ENCODE data around the gene ADARB1. TPM values are rescaled to one million over a fixed set of nuclear protein-coding genes. Genes with fewer than 3 reads are reported as not detected.

Gene ADARB1
- total RNA-seq, 5 donors from 2014 or later (not counting 1 experiment from before 2014, with no cell fraction given): 39.7 to 50.3 (median 44.5) TPM

DNA sequence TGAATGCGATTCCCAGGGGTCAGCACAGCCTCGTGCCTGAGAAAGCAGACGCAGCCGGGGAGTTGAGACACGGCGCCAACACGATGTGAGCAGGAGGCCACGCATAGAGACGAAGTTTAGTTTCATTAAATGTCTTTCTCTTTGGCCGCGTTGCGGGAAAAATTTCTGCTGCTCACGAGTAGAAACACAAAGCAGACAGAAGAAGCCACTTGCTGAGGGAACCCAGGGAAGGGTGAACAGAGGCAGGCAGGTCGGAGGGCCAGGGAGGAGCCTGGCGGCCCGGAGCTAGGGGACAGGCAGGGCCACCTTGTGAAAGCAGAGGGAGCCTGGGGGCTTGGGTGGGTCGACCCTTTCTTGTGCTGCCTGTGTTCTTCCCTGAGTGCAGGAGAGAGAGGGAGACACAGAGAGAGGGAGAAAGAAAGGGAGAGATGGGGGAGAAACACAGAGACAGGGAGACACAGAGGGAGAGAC lies 180.1 kb downstream of the ADARB1 start:
- Histone ChIP-seq H3K9me3 (no peaks in the 10 kb centered on the region), H3K4me1 (ENCODE audit: control insufficient read depth in 1 of 2, extremely low read depth in 1 of 2, insufficient read depth in 2 of 2, low read length in 2 of 2) (peaks cover 0 to 31% of the 10 kb centered on the region in 2 experiments), H3K27ac (ENCODE audit: low read length) (no peak overlapping the region), H3K4me3 (ENCODE audit: control insufficient read depth in 1 of 2, extremely low read depth in 1 of 2, low read length in 1 of 2) (no peak overlapping the region), H3K36me3 (ENCODE audit: control insufficient read depth in 2 of 2, extremely low read depth in 1 of 2, insufficient read depth in 1 of 2, low read length in 1 of 2) (no peaks in the 10 kb centered on the region), H3K27me3 (replicated peaks in 1 of 2; ENCODE audit: control insufficient read depth in 2 of 2, extremely low read depth in 1 of 2, insufficient read depth in 2 of 2, low read length in 1 of 2) (peaks cover 0 to 62% of the 10 kb centered on the region in 2 experiments)
- DNase-seq (no peak), ATAC-seq (replicated peaks in 1 of 4) (no peak)
- Mint-ChIP-seq H3K4me1 (peaks cover 5 to 15% (median 10%) of the 10 kb centered on the region in 3 donors), H3K27me3 (peaks cover 4 to 15% of the 10 kb centered on the region in 2 donors), H3K27ac (no peak overlapping the region), H3K36me3 (no peaks in the 10 kb centered on the region), H3K9me3 (no peaks in the 10 kb centered on the region), H3K4me3 (peak overlapping the region in 1 of 3 donors; percentile 64)
- CTCF ChIA-PET: interaction anchor here in 1 of 2 donors (0.6 kb wide), 1 partner anchor 54 kb away, joined by 6 read pairs; no protein-coding TSS in a partner anchor
- POLR2A ChIA-PET: no interaction called here
- 96% methylated on average over 15 of the region's 17 CpGs for WGBS (ENCODE audit: insufficient coverage)

DNA sequence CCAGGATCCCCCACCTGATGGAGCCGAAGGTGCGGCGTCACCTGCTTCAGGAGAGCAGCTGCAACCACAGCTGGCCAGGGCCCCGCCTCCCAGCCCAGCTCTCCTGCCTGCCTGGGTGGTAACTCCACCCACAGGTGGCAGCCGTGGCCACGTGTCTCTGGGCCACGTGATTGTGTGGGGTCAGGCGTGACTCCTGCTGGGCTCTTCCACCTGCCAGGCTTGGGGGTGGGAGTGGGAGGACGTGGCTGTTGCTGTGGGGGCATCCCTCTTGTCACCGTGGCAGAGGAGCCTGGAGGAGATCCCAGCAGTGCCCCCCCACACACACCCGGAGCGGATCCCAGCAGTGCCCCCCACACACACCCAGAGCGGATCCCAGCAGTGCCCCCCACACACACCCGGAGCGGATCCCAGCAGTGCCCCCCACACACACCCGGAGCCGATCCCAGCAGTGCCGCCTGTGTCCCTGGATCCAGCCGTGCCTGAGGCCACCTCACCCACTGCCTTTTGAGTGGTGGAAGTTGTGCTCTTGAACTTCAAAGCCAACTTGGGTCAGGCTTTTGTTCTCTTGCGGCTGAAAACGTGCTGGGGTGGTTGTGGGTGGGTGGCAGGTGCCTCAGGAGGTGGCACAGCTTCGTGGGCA lies 181.1 kb downstream of the ADARB1 start:
- ChIA-PET CTCF (no interaction called here), POLR2A (no interaction called here)
- no peak overlapping the region for H3K27ac ChIP-seq (ENCODE audit: low read length)
- H3K36me3 ChIP-seq (ENCODE audit: control insufficient read depth in 2 of 2, extremely low read depth in 1 of 2, insufficient read depth in 1 of 2, low read length in 1 of 2): no peaks in the 10 kb centered on the region
- H3K27me3 ChIP-seq (replicated peaks in 1 of 2; ENCODE audit: control insufficient read depth in 2 of 2, extremely low read depth in 1 of 2, insufficient read depth in 2 of 2, low read length in 1 of 2): peaks cover 0 to 62% of the 10 kb centered on the region in 2 experiments
- peaks cover 0 to 31% of the 10 kb centered on the region in 2 experiments for H3K4me1 ChIP-seq (ENCODE audit: control insufficient read depth in 1 of 2, extremely low read depth in 1 of 2, insufficient read depth in 2 of 2, low read length in 2 of 2)
- H3K4me3 ChIP-seq (ENCODE audit: control insufficient read depth in 1 of 2, extremely low read depth in 1 of 2, low read length in 1 of 2): no peak overlapping the region
- 22% methylated on average over 6 of the region's 22 CpGs for WGBS (ENCODE audit: insufficient coverage)
- H3K4me1 Mint-ChIP-seq: peaks cover 5 to 15% (median 10%) of the 10 kb centered on the region in 3 donors
- H3K27ac Mint-ChIP-seq: no peak overlapping the region
- peak in 3 of 35 experiments; percentile 23 to 51 (median 43) for DNase-seq
- peak in 1 of 4 experiments; percentile 66 for ATAC-seq (replicated peaks in 1 of 4)
- H3K9me3 Mint-ChIP-seq: no peaks in the 10 kb centered on the region
- H3K4me3 Mint-ChIP-seq: peak overlapping the region in 1 of 3 donors; percentile 64
- peaks cover 4 to 15% of the 10 kb centered on the region in 2 donors for H3K27me3 Mint-ChIP-seq
- no peaks in the 10 kb centered on the region for H3K9me3 ChIP-seq
- H3K36me3 Mint-ChIP-seq: no peaks in the 10 kb centered on the region

DNA sequence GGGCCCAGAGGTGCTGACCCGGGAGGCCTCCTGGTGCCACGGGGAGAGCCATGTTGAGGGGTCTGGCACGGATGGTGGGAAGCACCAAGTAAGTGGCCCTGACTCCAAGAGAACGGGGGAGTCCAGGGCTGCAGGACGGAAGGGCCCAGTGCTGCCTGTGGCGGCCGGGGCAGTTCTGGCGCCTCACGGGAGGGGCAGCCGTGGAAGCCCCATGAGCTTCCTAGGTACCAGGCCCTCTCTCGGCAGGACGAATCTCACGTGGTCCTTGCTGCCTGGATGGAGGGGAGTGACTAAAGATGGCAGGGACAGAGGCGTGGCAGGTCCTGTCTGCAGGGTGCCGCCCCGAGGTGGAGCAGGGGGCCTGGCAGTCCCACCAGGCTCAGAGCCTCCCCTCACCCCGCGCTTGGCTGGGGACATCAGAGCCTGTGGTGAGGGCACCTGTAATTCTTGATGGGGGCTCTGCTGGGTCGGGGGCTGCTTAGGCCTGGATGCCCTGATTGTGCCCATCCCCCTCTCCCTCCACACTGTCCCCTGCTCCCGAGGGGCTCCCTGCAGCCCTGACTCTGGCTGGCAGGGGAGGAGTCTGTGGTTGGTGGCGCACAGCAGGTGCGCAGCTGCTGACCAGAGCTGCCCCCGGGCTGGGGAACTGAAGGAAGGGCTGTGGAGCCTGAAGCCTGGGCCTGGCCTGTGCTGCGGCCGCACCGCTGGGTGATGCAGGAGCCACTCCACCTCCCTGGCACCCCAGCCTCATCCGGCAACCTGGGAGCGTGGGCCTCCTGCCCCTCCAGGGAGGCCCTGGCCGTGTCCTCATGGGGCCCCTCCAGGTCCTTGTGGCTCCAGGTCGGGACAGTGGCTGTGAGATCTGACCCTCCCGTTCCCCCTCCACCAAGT lies 181.9 kb downstream of the ADARB1 start:
- ChIA-PET POLR2A (no interaction called here), CTCF (interaction anchor here in 1 of 2 donors (0.8 kb wide), 1 partner anchor 104 kb away, joined by 4 read pairs; no protein-coding TSS in a partner anchor)
- ATAC-seq (replicated peaks in 1 of 4) (peak in 1 of 4 experiments; percentile 37), DNase-seq (peak in 1 of 35 experiments; percentile 22)
- H3K4me1 ChIP-seq (ENCODE audit: control insufficient read depth in 1 of 2, extremely low read depth in 1 of 2, insufficient read depth in 2 of 2, low read length in 2 of 2): peaks cover 0 to 31% of the 10 kb centered on the region in 2 experiments
- WGBS (ENCODE audit: insufficient coverage): 54% methylated on average over 21 of the region's 31 CpGs
- H3K36me3 ChIP-seq (ENCODE audit: control insufficient read depth in 2 of 2, extremely low read depth in 1 of 2, insufficient read depth in 1 of 2, low read length in 1 of 2): no peaks in the 10 kb centered on the region
- H3K27me3 Mint-ChIP-seq: peaks cover 4 to 15% of the 10 kb centered on the region in 2 donors
- no peak overlapping the region for H3K27ac ChIP-seq (ENCODE audit: low read length)
- no peaks in the 10 kb centered on the region for H3K9me3 ChIP-seq
- peaks cover 0 to 62% of the 10 kb centered on the region in 2 experiments for H3K27me3 ChIP-seq (replicated peaks in 1 of 2; ENCODE audit: control insufficient read depth in 2 of 2, extremely low read depth in 1 of 2, insufficient read depth in 2 of 2, low read length in 1 of 2)
- H3K4me3 ChIP-seq (ENCODE audit: control insufficient read depth in 1 of 2, extremely low read depth in 1 of 2, low read length in 1 of 2): no peak overlapping the region
- H3K4me3 Mint-ChIP-seq: peak overlapping the region in 1 of 3 donors; percentile 64
- no peak overlapping the region for H3K27ac Mint-ChIP-seq
- H3K36me3 Mint-ChIP-seq: no peaks in the 10 kb centered on the region
- no peaks in the 10 kb centered on the region for H3K9me3 Mint-ChIP-seq
- H3K4me1 Mint-ChIP-seq: peaks cover 5 to 15% (median 10%) of the 10 kb centered on the region in 3 donors

DNA sequence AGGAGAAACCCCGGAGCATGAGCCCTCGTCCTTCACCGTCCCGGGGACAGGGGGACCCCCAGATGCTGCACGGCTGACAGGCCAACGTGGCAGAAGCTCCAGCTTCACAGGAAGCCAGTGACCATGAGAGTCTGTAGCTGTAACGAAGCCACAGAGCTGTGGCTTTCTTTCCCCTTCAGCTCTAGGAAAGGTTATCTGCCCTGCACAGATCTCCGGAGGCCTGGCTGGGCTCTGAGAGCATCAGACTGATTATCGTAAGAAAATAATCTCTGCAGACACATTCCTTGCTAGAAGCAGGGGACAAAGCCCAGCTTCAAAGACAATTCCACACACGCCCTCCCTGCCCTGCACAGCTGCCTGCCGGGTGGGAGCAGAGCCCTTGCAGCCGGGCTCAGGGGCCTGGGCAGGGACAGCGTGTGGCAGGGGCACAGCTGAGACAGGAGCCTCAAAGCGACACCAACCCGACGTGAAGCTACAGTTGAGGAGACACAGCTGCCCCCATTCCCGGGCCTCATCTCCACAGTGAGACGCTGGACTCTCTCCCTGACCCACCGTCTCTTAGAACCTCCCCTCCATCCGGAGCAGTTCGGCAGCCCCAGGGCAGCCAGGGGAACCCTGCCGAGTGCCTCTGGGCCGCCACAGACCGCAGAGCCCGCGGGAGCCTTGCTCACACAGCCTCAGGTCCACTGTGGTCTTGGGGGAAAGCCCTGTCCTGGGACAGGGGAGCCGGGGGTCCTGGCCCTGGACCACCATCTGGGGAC lies 182.7 kb downstream of the ADARB1 start:
- H3K36me3 Mint-ChIP-seq: no peaks in the 10 kb centered on the region
- Histone ChIP-seq H3K36me3 (ENCODE audit: control insufficient read depth in 2 of 2, extremely low read depth in 1 of 2, insufficient read depth in 1 of 2, low read length in 1 of 2) (no peaks in the 10 kb centered on the region), H3K4me1 (ENCODE audit: control insufficient read depth in 1 of 2, extremely low read depth in 1 of 2, insufficient read depth in 2 of 2, low read length in 2 of 2) (peaks cover 0 to 31% of the 10 kb centered on the region in 2 experiments), H3K9me3 (no peaks in the 10 kb centered on the region), H3K27me3 (replicated peaks in 1 of 2; ENCODE audit: control insufficient read depth in 2 of 2, extremely low read depth in 1 of 2, insufficient read depth in 2 of 2, low read length in 1 of 2) (peaks cover 0 to 58% of the 10 kb centered on the region in 2 experiments), H3K27ac (ENCODE audit: low read length) (no peak overlapping the region), H3K4me3 (ENCODE audit: control insufficient read depth in 1 of 2, extremely low read depth in 1 of 2, low read length in 1 of 2) (no peak overlapping the region)
- CTCF ChIA-PET: interaction anchor here in 1 of 2 donors (0.8 to 0.9 kb wide), 2 partner anchors 14 to 104 kb away, joined by 3 to 4 read pairs; no protein-coding TSS in a partner anchor
- H3K27me3 Mint-ChIP-seq: peaks cover 4 to 15% of the 10 kb centered on the region in 2 donors
- H3K9me3 Mint-ChIP-seq: no peaks in the 10 kb centered on the region
- POLR2A ChIA-PET: no interaction called here
- H3K4me3 Mint-ChIP-seq: peak overlapping the region in 1 of 3 donors; percentile 64
- DNase-seq (peak in 2 of 35 experiments; percentile 15 to 33), ATAC-seq (replicated peaks in 1 of 4) (peak; percentile 32 to 52 (median 40))
- 43% methylated on average over 23 of the region's 27 CpGs for WGBS (ENCODE audit: insufficient coverage)
- peaks cover 5 to 15% (median 10%) of the 10 kb centered on the region in 3 donors for H3K4me1 Mint-ChIP-seq
- no peak overlapping the region for H3K27ac Mint-ChIP-seq

DNA sequence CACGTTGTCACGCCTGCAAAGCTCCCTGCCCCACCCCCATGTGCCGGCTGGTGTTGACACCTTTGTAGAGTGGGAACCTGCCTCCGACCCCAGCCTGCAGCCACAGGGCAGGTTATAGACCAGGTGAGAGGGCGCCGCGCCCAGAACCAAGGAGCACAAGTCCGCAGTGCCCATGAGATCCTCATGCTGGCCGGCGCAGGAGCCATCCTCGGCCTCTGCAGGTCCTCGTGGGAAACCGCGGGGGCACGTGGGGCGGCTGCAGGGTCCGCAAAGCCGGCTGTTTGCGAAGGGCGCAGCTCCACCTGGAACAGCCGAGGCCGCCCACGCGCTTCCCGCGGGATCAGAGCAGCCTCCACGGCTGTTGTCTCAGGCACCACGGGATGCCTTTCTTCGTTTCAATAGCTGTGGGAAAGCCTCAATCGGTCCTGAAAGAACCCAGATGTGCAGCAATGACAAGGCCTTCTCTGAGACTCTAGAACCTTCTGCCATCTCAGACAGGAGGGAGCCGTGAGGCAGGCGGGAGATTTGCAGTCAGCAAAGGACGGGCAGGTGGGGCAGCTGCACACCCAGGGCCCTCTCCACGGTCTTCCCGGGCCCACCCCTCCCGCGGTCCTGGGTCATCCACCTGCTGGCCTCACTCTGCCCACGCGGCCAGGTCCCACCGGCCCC lies 183.4 kb downstream of the ADARB1 start:
- Mint-ChIP-seq H3K27me3 (peaks cover 4 to 15% of the 10 kb centered on the region in 2 donors), H3K9me3 (no peaks in the 10 kb centered on the region), H3K27ac (no peak overlapping the region), H3K4me3 (no peak overlapping the region), H3K36me3 (no peaks in the 10 kb centered on the region), H3K4me1 (peaks cover 5 to 15% (median 10%) of the 10 kb centered on the region in 3 donors)
- ChIA-PET CTCF (interaction anchor here in 1 of 2 donors (0.9 kb wide), 1 partner anchor 13 kb away, joined by 3 read pairs; no protein-coding TSS in a partner anchor), POLR2A (no interaction called here)
- DNase-seq (peak in 1 of 35 experiments; percentile 17), ATAC-seq (replicated peaks in 1 of 4) (no peak)
- 90% methylated on average over 38 of the region's 40 CpGs for WGBS (ENCODE audit: insufficient coverage)
- H3K27ac ChIP-seq (ENCODE audit: low read length): no peak overlapping the region
- H3K4me3 ChIP-seq (ENCODE audit: control insufficient read depth in 1 of 2, extremely low read depth in 1 of 2, low read length in 1 of 2): no peak overlapping the region
- H3K36me3 ChIP-seq (ENCODE audit: control insufficient read depth in 2 of 2, extremely low read depth in 1 of 2, insufficient read depth in 1 of 2, low read length in 1 of 2): no peaks in the 10 kb centered on the region
- peaks cover 0 to 51% of the 10 kb centered on the region in 2 experiments for H3K27me3 ChIP-seq (replicated peaks in 1 of 2; ENCODE audit: control insufficient read depth in 2 of 2, extremely low read depth in 1 of 2, insufficient read depth in 2 of 2, low read length in 1 of 2)
- H3K4me1 ChIP-seq (ENCODE audit: control insufficient read depth in 1 of 2, extremely low read depth in 1 of 2, insufficient read depth in 2 of 2, low read length in 2 of 2): peaks cover 0 to 31% of the 10 kb centered on the region in 2 experiments
- no peaks in the 10 kb centered on the region for H3K9me3 ChIP-seq

Measured in T-cell (primary cell).